Neural crest cell (in vitro differentiated cells): ENCODE results near the gene EIF4E2. TPM values are rescaled to one million over a fixed set of nuclear protein-coding genes. Genes with fewer than 3 reads are reported as not detected.
A peak's percentile ranks its signal among the peaks of the same experiment; 100 is the strongest.

Source experiments
- DNase-seq: peaks from one replicate; pipeline ENCODE4 v3.0.0; 2021; ENCODE audit warnings: low read depth, mixed read lengths, low spot score
- H3K27ac Mint-ChIP-seq: one replicate; pipeline ENCODE4 v1.8.0; 2021; ENCODE audit warnings: mild to moderate bottlenecking, mixed read lengths; ENCODE audit not compliant: unreplicated experiment
- H3K27me3 Mint-ChIP-seq: 2 replicates; pipeline ENCODE4 v1.8.0; 2021; ENCODE audit warnings: low read depth, mild to moderate bottlenecking, mixed read lengths
- H3K36me3 Mint-ChIP-seq: 2 replicates; pipeline ENCODE4 v1.8.0; 2021; ENCODE audit warnings: low read depth, mild to moderate bottlenecking, mixed read lengths
- H3K4me1 Mint-ChIP-seq: 2 replicates; pipeline ENCODE4 v1.8.0; 2021; ENCODE audit warnings: mixed read lengths
- H3K4me3 Mint-ChIP-seq: one replicate; pipeline ENCODE4 v1.8.0; 2021; ENCODE audit warnings: mild to moderate bottlenecking, mixed read lengths
- H3K9me3 Mint-ChIP-seq: 2 replicates; pipeline ENCODE4 v1.8.0; 2021; ENCODE audit warnings: mixed read lengths
- CTCF ChIP-seq: fragments of 200-600 bp; sonication (generic); conservative IDR thresholded peaks from 2 replicates; pipeline ENCODE4 v1.5.0; 2021; ENCODE audit warnings: antibody characterized with exemption, mild to moderate bottlenecking
- total RNA-seq: library from RNA; stranded (reverse); gene quantifications from 2 replicates; pipeline ENCODE4 v1.2.1, GENCODE V29; 2021

EIF4E2 gene
- total RNA-seq, 1 donor from 2014 or later = 85.7 TPM

DNA sequence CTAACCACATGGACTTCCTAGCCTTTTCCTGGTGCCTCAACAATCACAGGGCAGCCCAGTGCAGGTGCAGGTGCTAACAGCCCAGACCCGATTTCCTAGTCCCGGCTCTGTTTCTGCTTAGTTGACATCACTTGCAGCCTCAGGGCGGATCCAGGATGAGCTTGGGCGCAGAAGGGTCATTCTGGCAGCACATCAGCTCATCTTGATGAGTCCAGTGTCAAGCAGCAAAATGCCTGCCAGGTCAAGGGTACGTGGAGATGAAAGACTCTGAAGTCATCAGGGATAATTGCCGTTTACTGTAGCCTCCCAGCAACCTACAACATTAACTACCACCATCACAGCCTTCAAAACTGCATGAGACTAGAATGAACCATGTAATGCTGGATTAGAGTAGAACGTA lies 43.5 kb downstream of the EIF4E2 start:
- no peak overlapping the region for H3K4me3 Mint-ChIP-seq
- no peaks in the 10 kb centered on the region for H3K36me3 Mint-ChIP-seq
- TF ChIP-seq CTCF = no peak
- no peak overlapping the region for H3K27ac Mint-ChIP-seq
- no peaks in the 10 kb centered on the region for H3K4me1 Mint-ChIP-seq
- H3K9me3 Mint-ChIP-seq = no peaks in the 10 kb centered on the region
- DNase-seq = no peak
- H3K27me3 Mint-ChIP-seq = no peaks in the 10 kb centered on the region

GRCh38 chr2:232597362-232598079 lies 47.0 kb downstream of the EIF4E2 start:
- Mint-ChIP-seq H3K27ac (no peak overlapping the region), H3K4me3 (no peak overlapping the region), H3K9me3 (no peaks in the 10 kb centered on the region), H3K36me3 (no peaks in the 10 kb centered on the region), H3K27me3 (no peaks in the 10 kb centered on the region), H3K4me1 (no peaks in the 10 kb centered on the region)
- no peak for DNase-seq
- no peak for TF ChIP-seq CTCF

GRCh38 chr2:232598293-232598692 lies 47.8 kb downstream of the EIF4E2 start:
- no peak for DNase-seq
- TF ChIP-seq CTCF = no peak
- no peaks in the 10 kb centered on the region for H3K4me1 Mint-ChIP-seq
- no peaks in the 10 kb centered on the region for H3K27me3 Mint-ChIP-seq
- no peaks in the 10 kb centered on the region for H3K36me3 Mint-ChIP-seq
- no peak overlapping the region for H3K27ac Mint-ChIP-seq
- no peaks in the 10 kb centered on the region for H3K9me3 Mint-ChIP-seq
- no peak overlapping the region for H3K4me3 Mint-ChIP-seq

- TF ChIP-seq CTCF = no peak
- peaks cover 8% of the 10 kb centered on the region for H3K27me3 Mint-ChIP-seq
- no peaks in the 10 kb centered on the region for H3K36me3 Mint-ChIP-seq
- H3K4me1 Mint-ChIP-seq = no peaks in the 10 kb centered on the region
- no peak overlapping the region for H3K4me3 Mint-ChIP-seq
- DNase-seq = no peak
- H3K9me3 Mint-ChIP-seq = no peaks in the 10 kb centered on the region
- H3K27ac Mint-ChIP-seq = peak overlapping the region; percentile 24
These were observed 49.7 kb downstream of the EIF4E2 start for GRCh38 chr2:232600053-232600773.

DNA sequence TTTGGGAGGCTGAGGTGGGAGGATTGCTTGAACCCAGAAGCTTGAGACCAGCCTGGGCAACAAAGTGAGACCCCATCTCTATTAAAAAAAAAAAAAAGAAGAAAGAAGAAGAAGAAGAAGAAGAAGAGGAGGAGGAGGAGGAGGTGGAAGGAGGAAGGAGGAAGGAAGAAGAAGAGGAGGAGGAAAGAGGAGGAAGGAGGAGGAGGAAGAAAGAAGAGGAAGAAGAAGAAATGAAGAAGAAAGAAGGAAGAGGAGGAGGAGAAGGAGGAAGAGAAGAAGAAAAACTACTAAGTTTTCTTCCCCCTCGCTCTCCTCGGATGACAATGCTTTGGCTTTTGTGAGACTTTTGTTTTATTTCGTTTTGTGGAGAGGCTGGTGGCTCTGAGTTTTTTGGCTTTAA lies 52.8 kb downstream of the EIF4E2 start:
- peaks cover 8% of the 10 kb centered on the region for H3K27me3 Mint-ChIP-seq
- H3K4me3 Mint-ChIP-seq = no peak overlapping the region
- peaks cover 7% of the 10 kb centered on the region for H3K4me1 Mint-ChIP-seq
- no peak for TF ChIP-seq CTCF
- DNase-seq = no peak
- no peak overlapping the region for H3K27ac Mint-ChIP-seq
- H3K9me3 Mint-ChIP-seq = no peaks in the 10 kb centered on the region
- H3K36me3 Mint-ChIP-seq = no peaks in the 10 kb centered on the region
